DND-41 (cell line): Measurements from ENCODE around the gene FAM53B.

Source experiments
- CTCF ChIP-seq: IDR thresholded peaks from 2 replicates; pipeline ENCODE4 v1.5.1; 2012; ENCODE audit warnings: borderline replicate concordance, low read length, moderate library complexity, mild to moderate bottlenecking; ENCODE audit not compliant: poor library complexity, severe bottlenecking; ENCODE audit errors: extremely low read depth
- EZH2 ChIP-seq: IDR thresholded peaks from 3 replicates; pipeline ENCODE4 v1.6.1; 2012; ENCODE audit warnings: borderline replicate concordance, low read depth, mild to moderate bottlenecking, moderate library complexity, low read length, inconsistent platforms; ENCODE audit not compliant: severe bottlenecking

DNA sequence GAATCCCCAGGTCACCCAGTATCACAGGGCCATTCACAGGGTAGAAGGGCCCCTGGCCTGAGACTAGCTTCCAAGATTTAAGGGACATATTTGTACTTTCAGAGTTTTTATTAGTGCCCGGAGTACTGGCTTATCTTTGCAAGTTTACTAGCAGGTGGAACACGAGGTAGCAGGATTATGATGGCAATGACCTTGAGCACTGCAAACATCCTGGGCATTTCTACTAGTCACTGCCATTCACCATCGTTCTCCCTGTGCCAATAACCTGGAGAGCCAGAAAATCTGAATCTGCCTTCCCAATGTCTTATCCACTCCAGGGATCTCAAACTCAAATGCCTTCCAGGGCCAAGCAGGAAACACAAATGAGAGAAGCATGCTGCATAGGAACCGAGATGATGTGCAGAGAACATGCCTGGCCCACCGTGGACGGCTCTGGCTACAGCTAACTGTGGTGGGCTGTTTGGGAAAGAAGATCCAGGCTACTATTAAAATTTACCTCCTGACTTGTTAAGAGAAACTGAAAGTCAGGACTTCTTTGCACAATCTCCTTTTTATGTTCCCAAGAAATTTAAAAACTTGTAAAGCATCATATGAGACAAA is 16.7 kb downstream of the FAM53B start:
- TF ChIP-seq CTCF (no peak), EZH2 (no peak)
